ENCODE results near the gene BANK1. TPM values are rescaled to one million over a fixed set of nuclear protein-coding genes. Genes with fewer than 3 reads are reported as not detected.

The BANK1 gene
- total and polyA plus RNA-seq, 12 donors = 1.5 to 10.3 (median 5.1) TPM

DNA sequence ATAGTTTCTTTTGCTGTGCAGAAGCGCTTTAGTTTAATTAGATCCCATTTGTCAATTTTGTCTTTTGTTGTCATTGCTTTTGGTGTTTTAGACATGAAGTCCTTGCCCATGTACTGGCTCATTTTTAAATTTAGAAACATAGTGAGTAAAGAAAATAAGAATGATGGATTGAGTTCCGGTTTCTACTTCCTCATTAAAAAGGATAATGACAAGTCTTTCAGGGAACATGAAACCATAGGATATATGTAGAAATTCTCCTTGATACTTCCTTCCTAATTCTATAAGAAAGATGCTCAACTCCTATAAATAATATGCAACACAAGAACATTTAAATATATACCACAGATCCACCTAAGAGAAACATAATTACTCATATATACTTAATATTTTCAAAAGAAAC, 240.9 kb downstream of the BANK1 start:
- no peak for TF ChIP-seq POLR2A (IDR thresholded peaks at IDR 0.05)
- TF ChIP-seq, protein P1, sequence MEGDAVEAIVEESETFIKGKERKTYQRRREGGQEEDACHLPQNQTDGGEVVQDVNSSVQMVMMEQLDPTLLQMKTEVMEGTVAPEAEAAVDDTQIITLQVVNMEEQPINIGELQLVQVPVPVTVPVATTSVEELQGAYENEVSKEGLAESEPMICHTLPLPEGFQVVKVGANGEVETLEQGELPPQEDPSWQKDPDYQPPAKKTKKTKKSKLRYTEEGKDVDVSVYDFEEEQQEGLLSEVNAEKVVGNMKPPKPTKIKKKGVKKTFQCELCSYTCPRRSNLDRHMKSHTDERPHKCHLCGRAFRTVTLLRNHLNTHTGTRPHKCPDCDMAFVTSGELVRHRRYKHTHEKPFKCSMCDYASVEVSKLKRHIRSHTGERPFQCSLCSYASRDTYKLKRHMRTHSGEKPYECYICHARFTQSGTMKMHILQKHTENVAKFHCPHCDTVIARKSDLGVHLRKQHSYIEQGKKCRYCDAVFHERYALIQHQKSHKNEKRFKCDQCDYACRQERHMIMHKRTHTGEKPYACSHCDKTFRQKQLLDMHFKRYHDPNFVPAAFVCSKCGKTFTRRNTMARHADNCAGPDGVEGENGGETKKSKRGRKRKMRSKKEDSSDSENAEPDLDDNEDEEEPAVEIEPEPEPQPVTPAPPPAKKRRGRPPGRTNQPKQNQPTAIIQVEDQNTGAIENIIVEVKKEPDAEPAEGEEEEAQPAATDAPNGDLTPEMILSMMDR (IDR thresholded peaks at IDR 0.05) = no peak
- DNase-seq = no peak
- WGBS, 4 donors = 69 to 85% (median 80%) methylated on average over 2 of the region's 2 CpGs
- no peaks in the 10 kb centered on the region for H3K36me3 ChIP-seq (replicated peaks in 1 of 2)
- intact Hi-C loops (cut with DNase I) = no loop called here
- no peak overlapping the region for H3K27ac ChIP-seq
- H3K9me3 ChIP-seq (replicated peaks in 1 of 3) = no peaks in the 10 kb centered on the region
- H3K4me3 ChIP-seq = no peak overlapping the region
- H3K27me3 ChIP-seq = no peaks in the 10 kb centered on the region
- peaks cover 0 to 4% of the 10 kb centered on the region in 2 donors for H3K4me1 ChIP-seq (replicated peaks in 1 of 2)

DNA sequence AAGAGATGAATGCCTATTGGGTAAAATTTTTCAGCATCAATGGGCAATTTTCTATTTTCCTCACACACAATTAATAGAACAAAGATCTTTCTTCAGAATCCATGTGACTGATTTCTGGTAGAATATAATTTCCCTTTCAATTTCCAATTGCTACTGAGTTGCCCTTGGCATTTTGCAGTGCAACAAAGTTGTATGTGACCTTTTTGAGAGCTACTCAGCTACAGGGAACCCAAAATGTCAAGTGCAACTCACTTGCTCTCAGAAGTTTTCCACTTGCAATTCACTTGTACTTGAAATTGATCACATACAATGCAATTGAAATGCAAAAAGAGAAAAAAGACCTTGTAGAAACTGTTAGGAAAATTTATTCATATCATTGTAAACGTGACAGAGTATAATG, 245.5 kb downstream of the BANK1 start:
- peak overlapping the region in 1 of 5 donors; percentile 62 for H3K27ac ChIP-seq
- intact Hi-C loops (cut with DNase I) = no loop called here
- TF ChIP-seq, protein P1 (IDR thresholded peaks at IDR 0.05) = no peak
- TF ChIP-seq POLR2A (IDR thresholded peaks at IDR 0.05) = no peak
- no peaks in the 10 kb centered on the region for H3K27me3 ChIP-seq
- H3K36me3 ChIP-seq (replicated peaks in 1 of 2) = no peaks in the 10 kb centered on the region
- H3K9me3 ChIP-seq (replicated peaks in 1 of 3) = no peaks in the 10 kb centered on the region
- no peak overlapping the region for H3K4me3 ChIP-seq
- peaks cover 0 to 7% of the 10 kb centered on the region in 2 donors for H3K4me1 ChIP-seq (replicated peaks in 1 of 2)
- no peak for DNase-seq
- WGBS, 4 donors = 31 to 49% (median 35%) methylated on average over 1 of the region's 1 CpG

DNA sequence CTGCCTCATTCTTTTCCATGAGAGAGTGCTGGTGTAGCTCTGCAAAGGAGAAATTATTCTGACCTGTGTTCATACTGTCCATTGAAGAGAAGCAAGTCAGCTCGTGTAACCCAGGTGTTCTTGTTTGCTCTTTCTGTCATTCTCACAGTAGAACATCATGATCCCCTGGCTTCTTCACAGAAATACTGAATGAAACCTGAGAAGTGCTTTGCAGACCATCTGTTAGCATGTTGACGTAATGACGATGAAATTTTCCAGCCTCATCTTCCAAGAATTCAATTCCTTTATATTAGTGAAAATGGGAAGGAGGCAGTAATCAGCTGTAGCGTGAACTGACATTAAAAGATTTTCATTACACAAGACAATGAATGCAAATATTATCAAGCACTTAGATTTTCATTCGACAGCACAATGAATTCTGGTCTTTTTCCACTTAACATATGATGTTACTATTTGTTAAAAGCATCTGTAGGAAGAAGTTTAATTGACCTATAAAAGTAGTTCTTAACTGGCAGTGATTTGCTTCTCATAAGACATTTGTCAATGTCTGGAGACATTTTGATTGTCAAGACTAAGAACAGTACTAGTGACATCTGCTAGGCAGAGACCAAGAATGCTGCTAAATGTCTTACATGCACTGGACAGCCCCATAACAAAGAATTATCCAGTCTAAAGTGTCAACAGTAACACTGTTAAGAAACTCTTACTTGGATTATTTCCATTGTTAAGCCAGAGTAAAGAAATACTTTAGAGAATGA, 246.3 kb downstream of the BANK1 start:
- H3K4me1 ChIP-seq (replicated peaks in 1 of 2) = peaks cover 0 to 7% of the 10 kb centered on the region in 2 donors

DNA sequence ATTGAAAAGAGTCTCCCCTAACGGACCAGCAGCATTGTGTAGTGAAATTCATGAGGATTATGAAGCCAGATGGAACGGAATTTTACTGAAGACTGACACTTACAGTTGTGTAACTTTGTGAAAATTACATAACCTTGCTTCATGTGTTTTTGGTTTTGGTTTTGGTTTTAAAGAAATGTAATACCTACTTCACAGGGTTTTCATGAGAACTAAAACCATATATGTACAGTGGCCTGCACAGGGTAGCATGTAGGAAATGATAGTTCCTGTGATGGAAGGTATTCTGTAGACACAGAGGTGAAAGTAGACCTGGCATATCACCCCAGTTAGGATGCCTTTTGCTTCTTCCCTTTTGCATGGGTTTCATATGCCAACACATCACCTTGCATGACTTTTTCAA, 247.0 kb downstream of the BANK1 start:
- DNase-seq = no peak
- Histone ChIP-seq H3K4me3 (no peak overlapping the region), H3K36me3 (replicated peaks in 1 of 2) (no peaks in the 10 kb centered on the region), H3K27ac (no peak overlapping the region), H3K9me3 (replicated peaks in 1 of 3) (no peaks in the 10 kb centered on the region), H3K4me1 (replicated peaks in 1 of 2) (peaks cover 0 to 7% of the 10 kb centered on the region in 2 donors), H3K27me3 (no peaks in the 10 kb centered on the region)
- WGBS, 4 donors = 22 to 54% (median 39%) methylated on average over 2 of the region's 2 CpGs
- intact Hi-C loops (cut with DNase I) = no loop called here
- TF ChIP-seq POLR2A (IDR thresholded peaks at IDR 0.05) = no peak
- TF ChIP-seq, protein P1 (IDR thresholded peaks at IDR 0.05) = no peak

More for the DNA sequence above, 246.3 kb downstream of the BANK1 start:
- WGBS, 4 donors = 66 to 74% (median 70%) methylated on average over 5 of the region's 5 CpGs
- no peak overlapping the region for H3K4me3 ChIP-seq
- no peak for TF ChIP-seq POLR2A (IDR thresholded peaks at IDR 0.05)
- TF ChIP-seq, protein P1 (IDR thresholded peaks at IDR 0.05) = no peak
- no peaks in the 10 kb centered on the region for H3K9me3 ChIP-seq (replicated peaks in 1 of 3)
- no peaks in the 10 kb centered on the region for H3K27me3 ChIP-seq
- H3K36me3 ChIP-seq (replicated peaks in 1 of 2) = no peaks in the 10 kb centered on the region
- intact Hi-C loops (cut with DNase I) = no loop called here
- DNase-seq = no peak
- H3K27ac ChIP-seq = peak overlapping the region in 1 of 5 donors; percentile 62
